Gastroesophageal sphincter (tissue), 3 donors: ENCODE results near the gene PAX5.

Experiments used
- CTCF ChIP-seq, 4 experiments: fragments of 200-600 bp in 2 of 4; fragments of 450-650 bp in 2 of 4; sonication (generic) in 1 of 4; IDR thresholded peaks; one replicate each; pipeline ENCODE4 v1.5.1; 2017 to 2019; ENCODE audit warnings: antibody characterized with exemption in 4 of 4, mild to moderate bottlenecking in 2 of 4, moderate library complexity in 2 of 4
- EP300 ChIP-seq: sonication (generic); formaldehyde crosslinking; IDR thresholded peaks from one replicate; pipeline ENCODE4 v1.6.1; 2017; ENCODE audit warnings: antibody characterized with exemption, mild to moderate bottlenecking
- POLR2A ChIP-seq, 2 donors: fragments of 450-650 bp; IDR thresholded peaks; one replicate each; pipeline ENCODE4 v1.6.1; 2017; ENCODE audit warnings: antibody characterized with exemption in 2 of 2, mild to moderate bottlenecking in 2 of 2, moderate library complexity in 1 of 2
- POLR2AphosphoS5 ChIP-seq: sonication (generic); formaldehyde crosslinking; IDR thresholded peaks from one replicate; pipeline ENCODE4 v1.6.1; 2017; ENCODE audit warnings: antibody characterized with exemption

GRCh38 chr9:36854034-36854433 is 180.0 kb downstream of the PAX5 start:
- TF ChIP-seq POLR2A (IDR thresholded peaks at IDR 0.05) (no peak), EP300 (no peak), CTCF (IDR thresholded peaks at IDR 0.05) (no peak), POLR2AphosphoS5 (no peak)
